LoVo (cell line): Measurements from ENCODE around the gene MAST4.
"Not testable (repeated sequence)": the region's sequence is repeated elsewhere in the genome, so short reads cannot be mapped to it uniquely, and the experiment has no call there.

Source experiments
- DNase-seq: peaks from one replicate; pipeline ENCODE4 v3.0.0-alpha.2; 2016; ENCODE audit warnings: low spot score

The MAST4 gene

DNA sequence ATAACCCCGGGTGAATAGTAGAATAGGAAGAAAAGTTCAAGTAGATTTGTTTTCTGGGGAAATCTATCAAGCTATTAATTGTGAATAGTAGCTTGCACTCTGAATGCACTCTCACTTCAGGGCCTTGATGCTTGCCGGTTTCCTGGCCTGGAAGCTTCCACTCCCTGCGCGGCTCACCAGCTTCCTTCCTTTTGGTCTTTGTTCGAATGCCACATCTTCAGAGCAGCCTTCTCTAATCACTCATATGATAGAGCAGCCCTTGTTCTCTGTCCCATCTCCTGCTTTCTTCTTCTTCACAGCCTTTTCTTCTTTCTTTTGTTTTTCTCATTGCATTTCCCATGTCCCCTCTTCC lies 146.7 kb downstream of the MAST4 start:
- no peak for DNase-seq

DNA sequence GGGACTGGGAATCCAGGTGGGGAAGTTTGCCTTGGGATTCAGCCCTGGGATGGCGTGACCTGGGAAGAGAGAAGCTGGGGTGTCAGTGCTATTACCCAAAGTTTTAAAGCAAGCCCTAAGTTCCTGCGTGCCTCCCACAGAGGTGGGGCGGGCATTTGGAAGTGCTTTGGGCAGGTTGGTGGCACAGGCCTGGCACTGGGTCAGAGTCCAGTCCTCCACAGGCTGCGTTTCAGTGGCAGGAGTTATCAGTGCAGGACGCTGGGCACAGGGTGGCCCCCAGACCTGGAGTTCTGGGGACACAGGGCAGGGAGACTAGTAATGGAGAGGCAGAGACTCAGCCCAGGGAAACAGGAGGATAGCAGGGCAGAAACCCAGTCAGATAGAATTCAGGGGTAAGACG lies 147.2 kb downstream of the MAST4 start:
- no peak for DNase-seq

DNA sequence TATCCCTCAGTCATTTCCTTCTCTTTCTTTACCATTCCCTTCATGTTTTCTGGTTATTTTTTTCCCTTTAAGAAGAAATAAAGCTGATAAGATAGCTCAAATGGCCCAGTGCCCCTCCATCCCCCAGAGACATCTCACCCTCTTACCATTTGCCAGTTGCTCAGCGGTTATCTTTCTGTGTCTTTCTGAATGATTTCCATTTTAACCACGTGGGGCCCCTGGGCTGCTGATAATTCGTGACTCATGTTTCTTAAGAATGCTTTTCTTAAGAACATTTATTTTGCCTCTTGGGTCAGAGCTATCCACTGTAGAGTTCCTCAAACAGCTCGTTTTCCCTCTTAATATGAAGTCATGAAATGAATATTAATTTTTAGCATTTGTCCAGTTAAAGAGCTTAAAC lies 147.8 kb downstream of the MAST4 start:
- DNase-seq, result no peak

DNA sequence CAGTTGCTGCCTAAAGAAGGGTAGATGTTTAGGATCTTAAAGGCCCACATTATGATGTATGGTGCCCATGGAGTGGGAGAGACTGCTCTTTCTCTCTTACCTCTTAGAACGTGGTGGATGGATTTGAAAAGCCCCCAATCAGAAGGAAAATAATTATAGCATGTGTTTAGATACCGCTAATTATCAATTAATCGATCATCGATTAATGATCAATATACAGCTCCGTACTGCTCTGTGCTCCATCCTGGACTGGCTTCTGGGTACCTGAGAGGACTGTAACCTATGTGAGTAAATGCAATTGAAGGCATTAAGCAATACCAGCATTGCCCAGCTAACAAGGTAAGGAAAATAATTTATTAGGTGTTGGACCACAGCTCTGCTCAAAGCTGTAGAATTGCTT lies 149.1 kb downstream of the MAST4 start:
- no peak for DNase-seq

DNA sequence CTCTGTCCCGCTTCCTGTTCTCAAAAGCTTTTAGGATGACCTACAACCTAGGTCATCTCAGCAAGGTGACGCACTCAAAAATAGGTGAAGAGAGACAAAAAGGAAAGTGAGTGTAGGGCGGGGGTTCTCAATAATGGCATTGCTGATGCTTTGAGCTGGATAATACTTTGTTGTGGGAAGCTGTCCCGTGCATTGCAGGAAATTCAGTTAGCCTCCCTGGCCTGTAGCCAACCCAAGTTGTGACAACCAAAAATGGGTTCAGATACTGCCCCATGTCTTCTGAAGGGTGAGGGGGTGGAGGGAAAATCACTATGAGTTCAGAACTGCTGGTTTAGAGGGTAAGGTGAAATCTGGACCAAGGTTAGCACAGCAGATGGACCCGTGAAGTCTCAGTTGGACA lies 151.4 kb downstream of the MAST4 start:
- no peak for DNase-seq

DNA sequence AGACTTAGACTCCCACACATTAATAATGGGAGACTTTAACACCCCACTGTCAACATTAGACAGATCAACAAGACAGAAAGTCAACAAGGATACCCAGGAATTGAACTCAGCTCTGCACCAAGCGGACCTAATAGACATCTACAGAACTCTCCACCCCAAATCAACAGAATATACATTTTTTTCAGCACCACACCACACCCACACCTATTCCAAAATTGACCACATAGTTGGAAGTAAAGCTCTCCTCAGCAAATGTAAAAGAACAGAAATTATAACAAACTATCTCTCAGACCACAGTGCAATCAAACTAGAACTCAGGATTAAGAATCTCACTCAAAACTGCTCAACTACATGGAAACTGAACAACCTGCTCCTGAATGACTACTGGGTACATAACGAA lies 156.5 kb downstream of the MAST4 start:
- not testable (repeated sequence) for DNase-seq

DNA sequence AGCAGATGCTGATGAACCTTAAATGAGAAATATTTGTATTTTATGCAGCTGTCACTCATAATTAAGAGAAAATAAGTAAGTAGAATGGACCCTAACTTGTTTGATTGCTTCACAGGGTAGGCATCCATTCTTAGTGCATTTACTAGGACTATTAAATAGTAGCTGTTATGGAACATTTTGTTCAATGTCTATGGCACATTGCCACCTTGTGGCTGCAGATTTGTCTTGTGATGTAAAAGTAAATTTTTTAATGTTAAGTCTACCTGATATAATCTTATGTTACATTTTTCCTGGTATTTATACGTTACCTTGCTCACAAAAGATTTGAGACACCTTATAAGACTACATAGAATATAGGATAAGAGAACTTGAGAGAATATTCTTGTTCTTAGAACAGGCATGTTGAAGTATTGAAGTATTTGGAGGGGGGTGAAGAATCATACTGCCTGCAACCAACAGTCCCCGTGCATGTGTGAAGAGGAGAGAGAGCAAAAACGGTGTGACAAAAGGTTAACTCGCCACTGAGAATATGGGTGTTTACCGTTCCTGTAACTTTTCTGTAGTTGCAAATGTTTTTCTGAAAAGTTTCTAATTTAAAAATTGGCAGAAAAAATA lies 161.1 kb downstream of the MAST4 start:
- peak; percentile 47 for DNase-seq

DNA sequence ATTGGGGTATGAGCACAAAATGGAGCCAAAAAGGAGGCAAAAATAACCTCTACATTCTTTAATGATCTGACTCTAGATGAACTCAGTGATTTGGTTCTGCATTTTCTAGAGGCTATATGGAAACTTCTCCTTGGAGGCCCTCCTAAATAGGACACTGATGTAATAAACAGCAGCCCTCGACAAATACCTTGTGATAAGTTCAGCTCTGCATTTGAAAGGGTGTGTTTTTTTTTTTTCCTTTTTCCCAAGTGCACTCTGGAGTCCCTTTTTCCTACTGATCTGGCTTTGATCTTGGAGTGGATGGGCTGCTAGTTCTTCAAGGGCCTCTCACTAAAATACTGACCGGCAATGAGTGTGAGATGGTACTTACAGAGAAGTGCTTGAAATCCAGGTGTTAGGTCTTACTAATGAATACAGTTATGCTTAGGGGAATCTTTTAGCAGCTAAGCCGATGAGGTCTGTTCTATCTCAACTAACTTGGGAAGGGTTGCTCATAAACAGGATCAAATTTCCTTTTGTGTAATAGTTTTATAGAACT lies 161.7 kb downstream of the MAST4 start:
- DNase-seq, result no peak

DNA sequence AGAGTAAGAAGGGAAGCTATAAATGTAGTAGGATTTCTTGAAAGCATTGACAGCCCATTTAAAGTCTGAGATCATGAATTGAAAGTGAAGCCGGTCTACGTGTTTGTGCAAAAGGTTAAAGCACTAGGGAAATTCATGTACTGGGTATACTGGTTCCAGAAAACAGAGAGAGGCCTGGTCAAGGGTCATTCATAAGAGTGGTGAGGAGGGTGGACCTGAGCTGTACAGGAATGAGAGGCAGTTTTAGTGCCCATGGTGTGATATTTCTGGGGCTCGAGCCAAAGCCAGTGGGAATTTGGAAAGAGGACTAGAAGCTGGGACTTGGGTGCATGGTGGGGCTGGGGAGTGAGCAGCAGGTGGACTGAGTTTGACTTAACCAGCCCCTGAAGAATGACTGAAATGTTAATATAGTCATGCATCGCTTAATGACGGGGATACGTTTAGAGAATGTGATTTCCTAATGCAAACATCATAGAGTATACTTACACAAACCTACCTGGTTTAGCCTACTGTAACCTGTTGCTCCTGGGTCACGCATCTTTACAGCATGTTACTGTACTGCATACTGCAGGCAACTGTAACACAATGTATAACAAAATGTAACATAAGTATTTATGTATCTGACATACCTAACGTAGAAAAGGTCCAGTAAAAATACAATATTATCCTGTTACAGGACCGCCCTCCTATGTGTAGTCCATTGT lies 173.0 kb downstream of the MAST4 start:
- no peak for DNase-seq

DNA sequence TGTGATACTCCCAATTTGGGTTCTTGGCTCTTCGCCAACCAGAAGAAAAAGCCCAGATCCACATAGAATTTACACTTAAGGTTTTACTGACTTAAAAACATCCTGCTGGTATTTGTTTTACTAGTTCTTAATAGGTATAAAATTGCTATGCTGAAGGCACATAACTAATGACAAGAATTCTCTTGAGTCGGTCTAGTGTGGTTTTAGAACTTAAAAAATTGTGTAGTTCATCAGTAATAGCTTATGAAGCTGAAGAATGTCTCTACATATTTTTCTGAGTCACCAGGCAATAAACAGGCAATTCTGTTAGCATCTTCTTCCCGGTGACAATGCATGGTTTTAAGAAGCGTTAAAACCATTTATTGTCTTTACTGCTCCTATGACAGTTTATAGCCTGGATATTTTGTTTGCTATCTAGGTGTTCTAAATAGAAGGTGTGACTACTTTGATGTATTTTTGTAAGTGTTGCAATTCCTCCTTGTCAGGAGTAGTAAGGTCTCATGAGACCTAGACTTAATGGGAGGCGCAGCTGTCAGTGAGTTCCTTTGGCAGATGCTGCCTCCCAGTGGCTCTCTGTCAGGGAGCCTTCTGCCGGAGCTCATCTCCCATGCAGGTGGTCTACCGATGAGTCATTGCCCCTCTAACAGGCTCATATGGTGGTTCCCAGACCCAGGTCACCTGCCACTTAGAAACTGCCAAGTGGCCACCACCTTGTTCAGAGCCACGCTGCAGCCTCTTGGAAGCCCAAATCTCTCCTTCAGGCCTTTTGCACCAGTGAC lies 173.8 kb downstream of the MAST4 start:
- no peak for DNase-seq

DNA sequence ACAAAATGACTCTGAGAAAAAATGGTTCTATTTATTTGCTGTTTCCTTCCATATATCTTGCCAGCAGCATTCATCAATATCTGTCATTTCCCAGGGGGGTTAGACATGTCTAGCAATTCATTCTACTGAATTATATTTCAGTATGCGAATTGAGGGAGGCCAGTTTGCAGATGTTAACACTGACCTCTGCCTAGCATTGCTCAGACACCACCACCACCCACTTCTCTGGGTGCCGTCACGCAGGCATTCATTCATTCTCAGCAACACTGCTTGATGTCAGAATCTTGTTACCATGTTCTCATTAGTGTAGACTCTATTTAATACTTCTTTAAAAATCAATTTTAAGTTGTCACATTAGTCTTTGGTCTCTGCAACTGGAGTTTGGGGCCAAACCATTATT lies 181.7 kb downstream of the MAST4 start:
- no peak for DNase-seq

DNA sequence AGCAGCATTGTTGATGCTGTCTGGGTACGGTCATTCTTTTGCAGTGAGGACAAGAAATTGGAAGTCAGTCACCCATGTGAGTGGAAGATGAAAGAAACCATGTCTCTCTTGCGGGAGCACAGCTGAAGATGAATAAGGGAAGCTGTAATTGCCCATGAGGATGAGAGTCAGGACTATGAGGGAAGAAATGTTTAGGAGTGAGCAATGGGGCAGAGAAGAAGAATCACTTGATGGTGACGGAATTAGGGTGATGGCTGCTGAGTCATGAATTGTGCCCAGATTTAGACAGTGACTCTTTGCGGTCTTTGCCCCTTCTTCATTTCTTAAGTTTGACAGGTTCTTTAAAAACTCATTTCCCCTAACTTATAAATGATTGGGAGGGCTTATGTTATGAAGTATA lies 183.3 kb downstream of the MAST4 start:
- DNase-seq, result no peak

DNA sequence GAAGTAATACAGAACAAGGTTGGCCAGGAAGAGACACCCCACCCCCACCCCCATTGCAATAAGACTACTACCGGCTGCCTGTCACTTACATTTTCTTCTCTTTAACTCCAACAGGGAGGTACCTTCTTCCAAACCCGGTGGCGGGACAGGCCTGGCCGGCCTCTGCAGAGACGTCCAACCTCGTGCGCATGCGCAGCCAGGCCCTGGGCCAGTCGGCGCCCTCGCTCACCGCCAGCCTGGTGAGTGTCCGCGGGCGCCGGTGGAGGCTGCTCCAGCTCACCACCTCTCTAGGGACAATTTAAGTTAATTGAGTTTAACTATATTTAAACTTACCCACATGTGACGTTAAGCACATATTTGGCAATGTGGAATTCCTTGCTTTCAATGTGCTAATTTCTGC lies 192.4 kb downstream of the MAST4 start:
- DNase-seq, result no peak

DNA sequence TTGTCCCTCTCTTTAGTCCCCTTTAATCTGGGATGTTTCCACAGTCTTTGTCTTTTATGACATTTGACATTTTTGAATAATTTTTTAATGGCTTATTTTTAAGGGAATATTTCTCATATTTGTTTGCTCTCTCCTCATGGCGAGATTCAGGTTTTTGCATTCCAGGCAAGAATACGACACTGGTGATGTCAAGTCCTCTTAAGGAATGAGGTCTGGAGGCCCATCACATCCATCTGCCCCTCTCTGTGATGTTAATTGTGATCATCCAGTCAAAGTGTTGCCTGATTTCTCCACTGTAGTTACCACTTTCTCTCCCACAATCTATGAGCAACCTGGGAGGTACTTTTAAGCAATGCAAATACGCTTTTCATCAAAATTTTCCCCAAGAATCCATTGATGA lies 193.2 kb downstream of the MAST4 start:
- no peak for DNase-seq

DNA sequence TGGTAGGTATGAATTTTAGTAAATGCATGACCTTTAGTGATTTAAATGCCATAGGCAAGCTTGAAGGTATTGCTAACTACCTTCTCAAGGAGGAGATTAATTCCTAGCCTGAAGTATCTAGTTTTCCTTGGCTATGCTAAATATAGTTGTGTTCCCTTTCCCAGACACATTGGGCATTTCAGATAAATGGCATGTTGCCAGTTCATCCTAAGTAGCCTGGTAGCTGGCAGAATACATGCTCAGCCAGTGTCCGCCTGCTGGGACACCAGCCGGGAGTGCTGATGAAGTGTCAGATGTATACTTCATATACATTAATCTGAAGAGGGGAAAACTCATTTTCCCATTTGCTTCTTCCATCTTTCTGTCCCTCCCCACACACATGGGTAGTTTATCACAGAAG lies 196.9 kb downstream of the MAST4 start:
- no peak for DNase-seq

DNA sequence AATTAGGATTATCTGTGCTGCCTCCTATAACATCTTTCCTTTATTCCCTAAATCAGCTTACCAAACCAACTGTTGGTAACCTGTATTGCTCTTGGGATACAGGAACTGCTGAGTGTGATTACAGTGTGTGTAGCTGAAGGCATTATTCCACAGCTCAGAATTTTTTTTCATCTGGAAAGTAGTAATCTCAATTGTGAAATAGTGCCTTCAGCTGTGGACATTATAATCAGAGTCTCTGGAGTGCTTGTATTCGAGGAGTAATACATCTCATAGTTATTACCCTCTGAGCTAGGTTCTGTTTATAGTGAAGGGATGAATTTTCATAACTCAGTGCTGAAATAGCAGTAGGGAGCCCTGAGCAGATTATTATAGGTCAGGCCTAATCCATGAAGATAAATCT lies 199.5 kb downstream of the MAST4 start:
- DNase-seq, result no peak

DNA sequence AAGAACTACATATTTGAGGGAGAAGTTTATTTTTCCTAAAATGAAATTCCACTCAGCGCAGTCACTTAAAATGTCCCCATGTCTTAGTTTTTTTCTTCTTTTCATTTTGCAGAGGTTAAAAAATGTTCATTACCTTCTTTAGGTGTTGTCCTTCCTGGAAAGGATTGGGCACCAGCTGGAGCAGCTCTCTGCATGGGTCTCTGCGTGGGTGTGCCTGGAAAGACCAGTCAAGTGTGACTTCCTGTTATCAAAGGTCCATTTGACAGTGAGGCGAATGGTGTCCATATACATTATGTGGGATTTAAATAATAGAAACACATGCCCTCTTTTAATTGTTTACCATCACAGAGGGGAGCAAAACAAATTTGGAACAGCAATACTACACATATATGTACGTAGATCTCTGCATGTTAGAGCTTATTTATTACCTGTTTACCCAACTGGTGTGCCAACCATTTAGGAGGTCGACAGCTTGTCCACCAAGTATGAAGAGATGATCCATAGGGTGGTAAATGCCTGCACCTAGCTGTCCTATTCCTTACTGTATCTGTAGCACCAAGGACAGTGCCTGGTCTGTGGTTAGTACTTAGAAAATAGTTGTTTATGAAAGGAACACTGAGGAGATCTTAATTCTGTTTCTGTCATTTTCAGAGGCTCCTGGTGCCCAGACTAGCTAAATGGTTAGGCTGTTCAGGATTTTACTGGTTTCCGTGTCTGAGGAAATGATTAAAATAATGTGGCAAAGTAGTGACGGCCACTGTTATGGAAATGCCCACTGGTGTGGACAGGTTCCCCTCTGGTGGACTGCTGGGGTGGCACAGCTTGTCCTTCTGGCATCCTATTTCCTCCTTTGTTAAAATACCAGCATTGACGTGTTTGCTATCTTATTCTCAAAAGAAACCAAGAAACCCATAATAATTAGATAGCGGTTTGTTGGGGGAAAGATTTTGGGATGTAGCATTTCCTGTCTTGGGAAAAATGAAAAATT lies 200.4 kb downstream of the MAST4 start:
- DNase-seq, result no peak

DNA sequence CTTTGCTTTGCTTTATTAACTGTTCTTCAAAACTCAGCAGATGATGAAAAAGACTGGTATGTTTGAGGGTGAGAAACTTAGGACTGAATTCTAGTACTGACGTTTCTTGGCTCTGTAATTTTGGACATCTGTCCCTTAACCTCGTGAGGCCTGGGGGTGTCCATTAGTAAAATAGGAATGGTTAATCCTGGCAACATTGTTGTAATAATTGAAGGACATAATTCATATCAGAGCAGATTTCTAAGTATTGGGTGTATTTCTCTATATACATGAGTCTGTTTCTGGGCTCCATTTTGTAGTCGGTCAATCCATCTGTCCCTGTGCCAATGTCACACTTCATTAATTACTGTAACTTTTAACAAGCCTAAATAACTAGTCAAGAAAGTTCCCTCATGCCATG lies 206.7 kb downstream of the MAST4 start:
- no peak for DNase-seq

DNA sequence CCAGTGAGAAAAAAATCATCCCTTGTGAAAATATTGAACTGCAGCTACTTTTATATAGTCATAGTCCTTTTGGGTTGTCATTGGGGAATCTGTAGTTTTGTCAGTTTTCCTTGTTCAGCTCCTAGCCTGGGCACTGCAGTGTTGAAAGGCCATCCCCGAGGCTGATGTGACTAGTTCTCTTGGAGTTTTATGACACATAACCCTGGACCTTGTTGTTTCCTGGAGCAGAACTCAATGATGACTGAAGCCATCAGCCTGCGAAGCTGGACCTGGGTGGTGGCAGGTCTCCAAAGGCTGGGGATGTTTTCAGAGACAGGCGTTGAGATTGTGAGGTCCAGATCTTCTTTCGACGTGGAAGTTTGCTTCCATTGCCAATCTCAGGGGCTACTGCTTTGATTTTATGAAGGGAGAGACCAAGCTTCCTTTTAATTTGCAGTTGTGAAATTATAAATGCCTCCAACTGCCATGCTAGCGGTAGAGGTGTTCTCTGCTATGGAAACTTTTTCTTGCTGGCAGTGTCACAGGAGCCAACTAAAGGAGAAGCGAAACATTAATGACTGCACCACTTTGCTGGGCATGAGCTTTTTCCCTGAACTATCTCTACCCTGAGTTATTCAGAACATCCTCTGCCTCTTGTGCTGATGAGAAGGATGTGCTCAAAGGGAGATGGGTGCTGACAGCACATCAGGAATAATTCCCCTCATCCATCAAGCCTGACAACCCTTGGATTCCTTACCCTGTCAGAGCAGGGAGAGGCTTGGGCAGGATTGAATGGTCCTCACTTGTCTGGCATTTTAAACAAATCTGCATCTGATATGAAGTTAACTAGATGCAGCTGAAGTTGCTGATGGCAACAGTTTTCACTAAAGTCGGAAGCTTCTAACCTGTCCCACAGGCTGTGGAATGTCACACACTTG lies 209.6 kb downstream of the MAST4 start:
- DNase-seq, result no peak

DNA sequence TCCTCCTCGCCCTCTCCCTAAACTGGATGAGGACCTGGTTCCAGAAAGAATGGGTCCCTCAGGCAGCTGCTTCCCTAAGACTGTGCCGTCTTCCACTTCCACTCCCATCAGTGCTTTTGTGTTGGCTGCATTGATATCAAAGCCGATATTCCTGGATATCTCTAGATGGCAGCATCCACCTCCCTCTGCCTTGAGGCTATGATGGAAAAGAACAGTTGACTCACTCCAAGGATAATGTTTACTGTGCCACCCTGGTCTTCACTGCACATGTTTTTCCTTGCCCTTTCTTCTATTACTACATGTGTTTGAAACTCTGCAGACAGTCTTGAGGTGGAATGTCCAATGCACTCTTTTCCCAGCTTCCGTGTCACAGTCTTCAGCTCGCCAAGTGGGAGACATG lies 211.6 kb downstream of the MAST4 start:
- peak; percentile 22 for DNase-seq

DNA sequence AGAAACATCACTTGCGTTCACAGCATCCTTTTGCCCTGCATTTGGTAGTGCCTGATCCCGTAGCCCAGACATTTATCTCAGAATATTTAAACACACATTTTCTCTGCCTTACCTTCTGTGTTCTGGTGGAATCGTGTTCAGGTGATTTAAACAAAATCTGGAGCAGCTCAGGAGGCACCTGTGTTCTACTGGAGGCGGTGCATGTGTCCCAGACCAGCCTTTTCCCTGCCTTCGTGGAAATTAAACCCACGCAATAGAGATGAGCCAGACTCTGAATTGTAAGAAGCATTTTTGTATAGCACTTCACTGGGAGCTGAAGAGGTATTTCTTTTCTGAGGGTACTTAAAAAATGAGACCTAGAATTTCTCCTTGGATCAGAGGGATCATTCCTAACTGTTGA lies 212.5 kb downstream of the MAST4 start:
- DNase-seq, result no peak
